ENCODE data around the gene AFG3L2. TPM values are rescaled to one million over a fixed set of nuclear protein-coding genes. Genes with fewer than 3 reads are reported as not detected.

Gene AFG3L2
- total RNA-seq, 1 donor from 2014 or later: 110 TPM

- intact Hi-C loops (cut with DNase I): loop anchor here (5.0 kb wide), 1 partner anchor 44 kb away; no protein-coding TSS in a partner anchor
- DNase-seq (ENCODE audit: low spot score): no peak
Observed at GRCh38 chr18:12371590-12371989, 5.4 kb downstream of the AFG3L2 start.

- no peak for DNase-seq (ENCODE audit: low spot score)
- intact Hi-C loops (cut with DNase I): no loop called here
Observed at GRCh38 chr18:12369211-12369610, 7.8 kb downstream of the AFG3L2 start.

GRCh38 chr18:12366784-12367183 is 10.2 kb downstream of the AFG3L2 start:
- intact Hi-C loops (cut with DNase I): no loop called here
- DNase-seq (ENCODE audit: low spot score): no peak

- intact Hi-C loops (cut with DNase I): no loop called here
- DNase-seq (ENCODE audit: low spot score): peak; percentile 77
Observed at GRCh38 chr18:12366379-12366778, 10.6 kb downstream of the AFG3L2 start.

- DNase-seq (ENCODE audit: low spot score): no peak
- intact Hi-C loops (cut with DNase I): loop anchor here (1.0 kb wide), 2 partner anchors 11 to 23 kb away; no protein-coding TSS in a partner anchor
Observed at GRCh38 chr18:12362473-12363174, 14.4 kb downstream of the AFG3L2 start.

GRCh38 chr18:12361770-12362378 is 15.2 kb downstream of the AFG3L2 start:
- DNase-seq (ENCODE audit: low spot score): no peak
- intact Hi-C loops (cut with DNase I): loop anchor here (1.0 kb wide), 1 partner anchor 23 kb away; no protein-coding TSS in a partner anchor

- intact Hi-C loops (cut with DNase I): no loop called here
- no peak for DNase-seq (ENCODE audit: low spot score)
Observed at GRCh38 chr18:12359515-12359927, 17.5 kb downstream of the AFG3L2 start.

- intact Hi-C loops (cut with DNase I): no loop called here
- DNase-seq (ENCODE audit: low spot score): no peak
Observed at GRCh38 chr18:12352188-12352587, 24.8 kb downstream of the AFG3L2 start.

GRCh38 chr18:12347895-12348294 is 29.1 kb downstream of the AFG3L2 start:
- intact Hi-C loops (cut with DNase I): no loop called here
- no peak for DNase-seq (ENCODE audit: low spot score)

GRCh38 chr18:12346240-12346565 is 30.8 kb downstream of the AFG3L2 start:
- intact Hi-C loops (cut with DNase I): no loop called here
- DNase-seq (ENCODE audit: low spot score): peak; percentile 22

GRCh38 chr18:12345491-12346239 is 31.4 kb downstream of the AFG3L2 start:
- peak; percentile 38 for DNase-seq (ENCODE audit: low spot score)
- intact Hi-C loops (cut with DNase I): no loop called here

GRCh38 chr18:12342661-12343060 is 34.4 kb downstream of the AFG3L2 start:
- intact Hi-C loops (cut with DNase I): no loop called here
- no peak for DNase-seq (ENCODE audit: low spot score)

- intact Hi-C loops (cut with DNase I): no loop called here
- no peak for DNase-seq (ENCODE audit: low spot score)
Observed at GRCh38 chr18:12340945-12341660, 35.9 kb downstream of the AFG3L2 start.

GRCh38 chr18:12338382-12338781 is 38.6 kb downstream of the AFG3L2 start:
- DNase-seq (ENCODE audit: low spot score): no peak
- intact Hi-C loops (cut with DNase I): loop anchor here (5.0 kb wide), 1 partner anchor 39 kb away; the partner anchor contains the start of gene AFG3L2

- intact Hi-C loops (cut with DNase I): loop anchor here (5.0 kb wide), 1 partner anchor 40 kb away; the partner anchor contains the start of gene AFG3L2
- no peak for DNase-seq (ENCODE audit: low spot score)
Observed at GRCh38 chr18:12336887-12337286, 40.1 kb downstream of the AFG3L2 start.

GRCh38 chr18:12336171-12336613 is 40.8 kb downstream of the AFG3L2 start:
- intact Hi-C loops (cut with DNase I): loop anchor here (5.0 kb wide), 1 partner anchor 41 kb away; the partner anchor contains the start of gene AFG3L2
- DNase-seq (ENCODE audit: low spot score): no peak

- DNase-seq (ENCODE audit: low spot score): no peak
- intact Hi-C loops (cut with DNase I): loop anchor here (5.0 kb wide), 1 partner anchor 42 kb away; the partner anchor contains the start of gene AFG3L2
Observed at GRCh38 chr18:12335503-12335902, 41.5 kb downstream of the AFG3L2 start.

GRCh38 chr18:12334863-12335262 is 42.2 kb downstream of the AFG3L2 start:
- DNase-seq (ENCODE audit: low spot score): no peak
- intact Hi-C loops (cut with DNase I): loop anchor here (5.0 kb wide), 1 partner anchor 42 kb away; the partner anchor contains the start of gene AFG3L2

GRCh38 chr18:12334366-12334808 is 42.6 kb downstream of the AFG3L2 start:
- peak; percentile 31 for DNase-seq (ENCODE audit: low spot score)
- intact Hi-C loops (cut with DNase I): no loop called here
